Stimulated activated CD4-positive, alpha-beta T cell treated with anti-CD3 and anti-CD28 coated beads, Interleukin-12 subunit alpha, Interleukin-12 subunit beta, amount 100 ng/mL, for 48 hours (primary cell): Measurements from ENCODE around the gene PDGFB.

Experiments used
- DNase-seq, 3 donors: peaks; one replicate each; pipeline ENCODE4 v3.0.0-alpha.2; 2020; ENCODE audit warnings: low read depth in 2 of 3, low spot score in 1 of 3

PDGFB gene

DNA sequence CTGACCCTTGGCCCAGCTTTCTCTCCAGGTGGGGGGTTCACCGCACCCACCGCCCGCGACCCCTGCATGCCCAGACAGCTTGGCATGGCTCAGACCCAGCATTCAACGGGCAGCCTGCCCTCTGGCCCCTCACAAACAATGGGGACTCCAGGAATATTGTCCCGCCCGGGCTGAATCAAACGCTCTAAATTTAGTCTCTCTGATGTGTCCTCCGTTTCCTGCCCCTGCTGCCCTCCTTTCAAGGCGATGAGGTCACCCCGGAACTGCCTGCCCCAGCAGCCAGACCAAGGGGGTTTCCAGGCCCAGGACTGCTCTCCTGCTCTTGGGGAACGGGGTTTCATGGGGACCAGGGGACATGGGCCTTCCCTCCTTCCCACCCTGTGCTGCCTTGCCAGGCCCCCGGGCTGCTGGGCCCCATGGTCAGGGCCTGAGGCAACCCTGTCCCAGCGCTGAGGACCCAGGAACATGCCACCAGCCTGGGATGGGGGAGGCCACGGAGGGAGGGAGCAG is 10.1 kb upstream of the PDGFB start:
- peak in 1 of 3 donors; percentile 38 for DNase-seq

DNA sequence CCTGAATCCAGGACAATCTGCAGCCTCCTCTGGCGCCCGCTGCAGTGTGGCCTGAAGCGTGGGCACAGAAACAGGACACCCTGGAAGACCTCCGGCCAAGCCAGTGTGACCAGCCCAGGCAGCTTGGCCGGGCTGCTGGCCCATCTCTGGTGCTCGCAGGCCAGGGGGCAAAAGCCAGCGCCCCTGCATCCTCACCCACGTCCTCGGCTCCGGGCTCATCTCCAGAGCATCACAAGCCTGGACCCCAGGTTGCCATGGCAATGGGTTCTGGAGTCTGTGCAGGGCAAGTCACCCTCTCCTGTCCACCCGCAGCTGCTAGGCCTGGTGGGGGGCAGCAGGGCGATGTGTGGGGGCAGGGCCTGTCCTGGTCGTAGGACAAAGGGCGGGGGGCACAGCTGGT is 9.3 kb upstream of the PDGFB start:
- DNase-seq, result no peak

DNA sequence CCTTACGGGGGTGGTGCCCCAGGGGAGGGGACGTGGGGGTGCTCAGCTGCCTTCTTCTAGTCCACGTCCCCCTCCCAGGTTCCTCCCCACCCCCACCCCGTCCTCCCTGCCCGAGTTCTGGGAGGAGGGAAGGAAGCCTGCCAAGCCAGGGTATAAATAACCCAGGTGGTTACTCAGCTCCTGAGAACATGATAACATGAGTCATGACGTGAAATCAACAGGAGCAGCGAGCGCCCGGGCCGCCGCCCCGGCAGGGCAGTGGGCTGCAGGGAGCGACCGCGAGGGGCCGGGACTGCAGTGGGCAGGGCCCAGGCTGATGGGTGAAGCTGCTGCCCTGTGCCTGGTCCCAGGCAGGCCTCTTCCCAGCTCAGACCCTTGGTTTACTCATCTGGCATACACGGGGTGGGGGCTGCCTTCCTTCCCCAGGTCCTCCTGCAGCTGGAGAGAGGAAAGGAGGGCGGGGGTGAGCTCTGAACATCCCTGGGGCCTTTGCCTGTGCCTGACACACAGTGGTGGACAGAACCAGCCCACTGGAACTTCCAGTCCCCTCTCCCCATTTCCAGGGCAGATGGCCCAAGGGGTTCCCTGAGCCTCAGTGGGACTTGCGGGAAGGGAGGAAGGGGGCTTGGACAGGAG is 8.8 kb upstream of the PDGFB start:
- no peak for DNase-seq

DNA sequence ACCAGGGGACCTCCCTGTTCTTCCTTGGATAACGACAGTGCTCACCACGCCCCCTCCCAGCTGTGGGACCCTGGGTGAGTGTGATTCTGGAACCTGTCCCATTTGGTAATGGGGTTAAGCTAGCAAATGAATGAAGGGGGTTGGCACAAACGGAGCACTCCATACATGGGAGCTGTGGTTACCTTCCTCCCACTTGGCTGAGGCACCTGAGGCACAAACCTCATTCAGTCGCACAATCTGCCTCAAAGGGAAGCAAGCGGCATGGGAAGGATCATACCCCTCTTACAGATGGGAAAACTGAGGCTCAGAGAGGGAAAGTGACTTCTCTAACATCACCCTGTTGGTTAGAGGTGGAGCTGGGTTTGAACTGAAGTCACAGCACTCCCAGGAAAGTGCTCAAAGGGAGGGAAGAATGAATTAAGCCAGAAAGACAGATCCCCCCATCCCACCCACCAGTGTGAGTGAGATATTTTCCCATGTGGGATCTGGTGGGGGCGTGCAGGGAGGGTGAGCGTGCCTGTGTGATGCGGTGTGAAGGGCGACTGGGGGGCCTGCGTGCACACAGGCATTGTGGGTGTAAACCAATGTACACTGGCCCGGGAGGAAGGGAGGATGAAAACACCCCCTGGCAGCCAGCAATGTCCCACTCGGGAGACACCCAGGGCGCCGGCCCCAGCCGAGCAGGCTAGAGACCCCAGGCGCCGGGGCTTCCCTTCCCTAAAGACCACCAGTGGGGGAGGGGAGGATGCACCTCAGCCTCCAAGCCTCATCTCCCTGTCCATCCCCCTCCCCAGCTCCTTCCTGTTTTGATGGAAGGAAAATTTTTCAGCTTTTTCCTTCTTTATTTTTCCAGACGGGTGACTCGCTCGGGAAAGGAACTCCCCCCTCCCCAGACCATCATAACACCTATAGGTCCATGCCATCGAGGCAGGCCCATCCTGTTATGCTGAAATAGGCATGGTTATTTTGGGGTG is 8.0 kb upstream of the PDGFB start:
- DNase-seq, result no peak

DNA sequence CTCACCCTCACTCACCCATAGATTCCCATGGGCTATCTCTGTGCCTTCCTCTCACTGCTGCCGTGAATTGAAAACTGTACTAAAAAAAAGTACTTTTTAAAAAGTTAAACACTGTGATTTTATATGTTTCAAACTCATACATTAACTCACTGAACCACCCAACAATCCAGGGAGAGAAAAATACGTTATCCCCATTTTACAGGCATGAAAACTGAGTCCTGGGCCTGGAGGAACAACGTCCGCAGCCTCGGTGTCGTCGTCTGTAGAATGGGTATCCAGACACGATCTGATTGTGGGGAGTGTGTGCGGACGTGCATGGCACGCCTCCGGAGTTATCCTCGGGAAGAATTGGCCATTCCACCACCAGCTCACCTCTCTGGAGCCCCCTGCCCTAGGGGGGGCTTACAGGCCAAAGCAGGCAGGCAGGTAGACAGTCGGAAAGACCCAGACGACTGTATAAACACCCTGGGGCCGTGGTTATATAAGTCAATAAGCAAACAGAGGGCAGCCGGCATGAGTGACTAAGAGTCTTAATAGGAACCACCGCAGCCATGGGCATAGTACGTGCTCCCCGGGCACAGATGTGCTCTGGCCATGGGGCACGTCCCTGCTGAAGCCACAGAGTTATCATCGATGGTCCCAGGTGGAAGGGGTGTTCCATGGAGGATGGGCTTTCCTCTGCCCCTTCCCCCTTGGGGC is 7.1 kb upstream of the PDGFB start:
- DNase-seq, result no peak

DNA sequence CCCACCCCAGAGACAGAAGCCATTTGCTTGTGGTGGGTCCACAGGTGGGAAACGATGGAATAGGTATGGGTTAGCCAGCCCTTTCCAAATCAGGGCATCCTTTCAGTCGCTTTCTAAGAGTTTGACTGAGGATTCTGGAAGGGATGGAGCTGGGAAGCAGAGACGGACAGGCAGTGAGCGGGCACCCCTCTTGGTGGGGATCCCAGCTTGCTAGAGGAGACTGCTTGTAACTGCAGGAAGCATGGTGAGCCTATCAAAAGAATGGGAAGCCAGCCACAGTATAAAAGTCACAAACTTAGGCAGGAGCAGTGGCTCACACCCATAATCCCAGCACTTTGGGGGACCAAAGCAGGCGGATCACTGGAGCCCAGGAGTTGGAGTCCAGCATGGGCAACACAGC is 6.1 kb upstream of the PDGFB start:
- DNase-seq, result no peak

DNA sequence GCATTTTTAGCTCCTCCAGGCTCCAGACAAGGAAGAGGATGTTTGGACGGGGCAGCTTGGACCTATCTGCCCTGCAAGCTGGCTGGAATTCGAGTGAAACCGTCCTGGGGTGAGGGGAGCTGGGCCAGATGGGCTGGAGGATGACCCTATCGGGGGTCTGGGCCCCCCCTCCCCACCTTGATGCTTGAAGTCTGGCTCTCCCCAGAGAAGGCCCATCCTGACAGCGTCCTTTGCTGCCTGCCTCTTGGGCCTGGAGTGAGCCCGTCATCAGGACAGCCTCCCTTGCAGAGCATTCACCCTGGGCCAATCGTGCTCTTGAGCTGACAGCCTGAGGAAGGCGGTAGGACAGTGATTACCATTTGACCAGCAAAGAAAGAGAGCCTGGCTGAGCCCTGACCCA is 5.3 kb upstream of the PDGFB start:
- no peak for DNase-seq

DNA sequence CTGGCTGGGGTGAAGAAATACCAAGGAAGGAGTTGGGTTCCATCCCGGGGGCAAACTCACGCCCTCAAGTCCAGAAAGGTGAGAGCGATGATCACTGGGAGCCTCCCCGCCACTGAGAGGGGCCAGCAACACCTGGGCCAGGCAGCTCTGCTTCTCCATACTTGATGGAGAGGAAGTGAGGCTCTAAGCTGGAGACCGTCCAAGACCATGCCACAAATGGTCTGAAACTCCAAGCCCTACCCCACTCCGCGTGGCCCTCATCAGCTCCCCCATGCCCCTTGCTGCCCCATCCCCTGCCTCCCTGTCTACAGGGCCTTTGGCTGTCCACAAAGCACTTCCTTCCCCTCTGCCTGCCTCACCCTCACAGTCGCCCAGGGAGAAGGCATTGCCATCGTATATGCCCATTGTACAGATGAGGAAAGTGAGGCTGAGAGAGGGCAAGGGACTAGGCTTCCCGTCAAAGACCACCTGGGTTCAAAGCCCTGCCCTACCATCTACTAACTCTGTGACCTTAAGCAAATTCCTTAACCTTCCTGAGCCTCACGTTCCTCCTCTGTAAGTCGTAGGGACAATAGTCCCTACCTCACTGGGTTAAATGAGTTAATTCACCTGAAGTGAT is 4.4 kb upstream of the PDGFB start:
- DNase-seq, result no peak

DNA sequence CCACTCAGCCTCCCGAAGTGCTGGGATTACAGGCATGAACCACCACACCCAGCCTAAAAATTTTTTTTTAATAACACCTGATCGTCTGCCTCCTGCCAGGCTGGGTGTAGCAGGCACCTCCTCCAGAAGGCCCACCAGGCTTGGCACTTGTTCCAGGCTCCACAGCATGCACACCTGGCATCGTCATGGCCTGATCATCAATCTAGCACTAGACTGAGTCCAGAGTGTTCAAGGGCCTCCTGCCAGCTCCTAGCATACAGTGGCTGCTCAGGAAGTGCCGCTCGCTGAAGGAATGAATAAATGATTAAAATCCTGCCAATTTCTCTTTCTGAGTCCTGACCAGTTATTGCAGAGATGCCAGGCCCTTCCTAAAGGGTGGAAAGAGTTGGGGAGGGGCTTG is 3.5 kb upstream of the PDGFB start:
- DNase-seq, result no peak

DNA sequence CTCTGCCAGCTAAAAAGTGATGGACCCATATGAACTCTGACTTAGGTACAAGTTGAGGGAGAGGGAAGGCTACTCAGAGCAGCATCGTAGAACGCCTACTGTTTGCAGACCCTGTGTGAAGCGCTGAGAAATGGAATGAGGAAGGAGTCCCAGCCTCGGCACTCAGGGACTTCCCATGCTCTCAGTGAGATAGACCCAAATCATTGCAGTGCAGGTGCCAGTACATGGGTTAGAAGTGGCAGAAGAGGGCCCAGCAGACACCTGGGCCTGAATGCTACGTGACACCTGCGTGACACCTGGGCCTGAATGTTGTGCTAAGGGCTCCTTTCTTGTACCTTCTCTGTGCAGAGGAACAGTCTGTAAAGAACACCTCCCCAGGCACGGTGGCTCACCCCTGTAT is 2.6 kb upstream of the PDGFB start:
- DNase-seq, result no peak

DNA sequence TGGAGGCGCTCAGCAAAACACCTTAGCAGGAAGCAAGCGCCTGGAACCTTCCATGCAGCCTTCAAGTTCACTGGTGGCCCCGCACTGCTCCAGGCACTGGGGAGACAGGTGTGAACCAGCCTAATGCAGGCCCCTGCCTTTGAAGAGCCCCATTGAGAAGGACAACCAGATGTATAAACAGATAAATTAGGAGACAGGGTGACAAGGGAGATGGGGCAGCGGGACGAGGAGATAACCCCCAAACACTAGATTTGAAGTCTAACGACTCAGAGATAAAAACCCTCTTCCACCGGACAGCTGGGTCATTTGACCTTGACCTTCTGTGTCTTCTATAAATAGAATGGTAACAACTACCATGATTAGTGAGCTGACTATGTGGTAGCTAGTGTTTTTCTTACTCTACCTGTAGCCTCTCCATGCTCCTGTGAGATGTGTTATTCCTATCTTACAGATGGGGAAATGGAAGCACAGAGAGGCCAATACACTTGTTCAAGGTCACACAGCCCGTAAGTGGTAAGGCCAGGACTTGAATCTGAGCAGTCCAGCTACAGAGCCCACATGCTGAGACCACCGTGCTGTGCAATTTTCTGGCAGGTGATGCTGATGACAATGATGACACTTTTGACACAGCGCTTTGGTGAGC is 2.0 kb upstream of the PDGFB start:
- no peak for DNase-seq

DNA sequence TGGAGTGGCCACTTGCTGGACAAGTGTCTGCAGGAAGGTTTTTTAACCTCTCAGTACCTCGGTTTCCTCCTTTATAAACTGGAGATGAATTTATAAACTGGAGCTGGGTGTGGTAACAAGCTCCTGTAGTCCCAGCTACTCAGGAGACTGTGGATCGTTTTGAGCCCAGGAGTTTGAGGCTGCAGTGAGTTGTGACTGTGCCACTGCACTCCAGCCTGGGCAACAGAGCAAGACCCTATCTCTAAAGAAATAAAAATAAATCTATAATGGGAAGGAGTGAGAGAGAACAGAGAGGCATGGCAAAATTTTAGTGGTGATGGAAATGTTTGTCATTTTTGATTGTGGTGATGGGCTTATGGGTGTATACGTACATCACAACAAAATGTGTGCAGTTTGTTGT is 1.4 kb upstream of the PDGFB start:
- DNase-seq, result no peak

DNA sequence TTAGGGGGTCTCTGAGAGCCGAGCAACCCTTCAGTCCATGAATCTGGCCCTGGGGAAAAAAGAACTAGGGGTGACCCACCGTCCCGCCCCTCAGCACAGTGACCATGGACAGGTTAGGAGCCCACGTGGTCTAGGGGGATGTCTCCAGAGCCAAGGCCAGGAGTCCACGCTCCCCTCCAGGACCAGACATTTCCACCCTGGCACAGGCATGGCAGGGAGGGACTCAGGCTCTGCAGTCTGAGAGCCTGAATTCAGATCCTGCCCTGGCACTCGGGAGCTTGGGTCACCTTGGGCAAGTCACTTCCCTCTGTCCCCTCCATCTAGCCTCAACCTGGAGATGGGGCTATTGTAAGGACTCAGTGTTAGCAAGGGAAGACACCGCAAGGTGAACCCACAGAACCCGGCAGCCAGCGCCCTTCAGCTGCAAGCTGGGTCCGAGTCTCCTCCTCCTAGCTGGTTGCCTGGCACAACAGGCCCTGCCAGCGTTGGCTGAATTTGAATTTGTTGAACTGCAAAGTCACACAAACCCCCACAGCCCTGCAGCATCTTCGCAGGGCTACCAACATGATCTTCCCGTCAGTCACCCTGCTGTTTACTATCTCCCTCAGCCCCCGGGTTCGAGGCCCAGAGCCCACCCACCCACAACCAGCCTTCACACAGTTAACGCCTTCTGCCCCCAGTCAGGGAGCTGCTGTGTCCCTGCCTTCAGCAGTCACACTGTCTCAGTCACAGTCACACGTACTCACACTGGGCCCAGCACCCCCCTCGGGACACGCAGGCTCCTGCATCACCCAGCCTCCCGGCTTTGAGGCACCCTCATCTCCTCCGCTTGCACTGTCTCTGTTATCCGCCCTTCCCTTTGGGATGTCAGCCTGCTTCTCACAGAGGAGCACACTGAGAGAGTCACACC is 603 bp upstream of the PDGFB start:
- DNase-seq, result no peak

DNA sequence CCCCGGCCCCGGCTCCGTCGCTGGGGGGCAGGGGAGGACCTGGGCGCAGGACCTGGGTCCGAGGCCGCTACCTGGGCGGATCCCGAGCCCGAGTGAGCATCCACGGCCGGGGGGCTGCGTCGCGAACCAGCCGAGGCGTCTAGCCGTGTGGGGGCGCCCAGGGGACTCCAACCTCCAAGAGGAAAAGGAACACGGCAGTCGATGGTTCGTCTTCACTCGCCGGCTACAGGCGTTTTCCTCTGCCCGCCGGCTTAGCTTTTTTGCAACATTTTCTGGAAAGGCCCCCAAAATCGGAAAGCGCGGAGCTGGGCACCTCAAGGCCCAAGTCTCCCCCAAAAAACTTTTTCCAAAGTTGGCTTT is 666 bp downstream of the PDGFB start:
- DNase-seq, result no peak

DNA sequence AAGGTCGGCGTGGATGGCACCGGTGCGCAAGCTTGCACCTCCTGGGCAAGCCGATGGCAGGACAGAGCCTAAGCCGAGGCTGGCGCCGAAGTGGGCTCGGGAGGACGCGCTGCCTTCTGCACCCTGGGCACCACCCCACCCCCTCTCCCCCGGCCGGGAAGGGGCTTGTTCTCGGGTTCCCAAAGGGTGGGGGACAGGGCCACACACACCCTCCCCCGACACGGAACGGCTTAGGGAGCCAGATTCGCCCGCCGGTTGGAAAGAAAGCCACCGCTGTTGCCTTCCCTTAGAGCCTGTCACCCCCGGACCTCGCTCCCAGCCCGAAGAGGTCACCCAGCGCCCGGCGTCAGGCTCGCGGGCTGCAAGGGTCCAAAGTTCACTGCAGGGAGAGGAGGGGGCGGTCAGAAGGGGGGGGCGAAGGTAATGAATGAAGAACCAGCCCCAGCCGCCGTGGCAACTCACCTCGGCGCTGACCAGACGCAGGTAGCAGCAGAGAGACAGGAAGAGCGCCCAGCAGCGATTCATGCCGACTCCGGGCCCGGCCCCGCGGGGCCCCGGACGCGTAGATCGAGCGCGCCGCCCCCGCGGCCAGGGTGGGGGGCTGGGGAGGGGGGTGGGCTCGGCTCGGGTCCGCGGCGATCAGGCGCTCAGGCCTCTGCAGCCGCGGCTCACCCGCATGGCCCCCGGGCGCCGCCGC is 1.2 kb downstream of the PDGFB start:
- DNase-seq, result no peak

DNA sequence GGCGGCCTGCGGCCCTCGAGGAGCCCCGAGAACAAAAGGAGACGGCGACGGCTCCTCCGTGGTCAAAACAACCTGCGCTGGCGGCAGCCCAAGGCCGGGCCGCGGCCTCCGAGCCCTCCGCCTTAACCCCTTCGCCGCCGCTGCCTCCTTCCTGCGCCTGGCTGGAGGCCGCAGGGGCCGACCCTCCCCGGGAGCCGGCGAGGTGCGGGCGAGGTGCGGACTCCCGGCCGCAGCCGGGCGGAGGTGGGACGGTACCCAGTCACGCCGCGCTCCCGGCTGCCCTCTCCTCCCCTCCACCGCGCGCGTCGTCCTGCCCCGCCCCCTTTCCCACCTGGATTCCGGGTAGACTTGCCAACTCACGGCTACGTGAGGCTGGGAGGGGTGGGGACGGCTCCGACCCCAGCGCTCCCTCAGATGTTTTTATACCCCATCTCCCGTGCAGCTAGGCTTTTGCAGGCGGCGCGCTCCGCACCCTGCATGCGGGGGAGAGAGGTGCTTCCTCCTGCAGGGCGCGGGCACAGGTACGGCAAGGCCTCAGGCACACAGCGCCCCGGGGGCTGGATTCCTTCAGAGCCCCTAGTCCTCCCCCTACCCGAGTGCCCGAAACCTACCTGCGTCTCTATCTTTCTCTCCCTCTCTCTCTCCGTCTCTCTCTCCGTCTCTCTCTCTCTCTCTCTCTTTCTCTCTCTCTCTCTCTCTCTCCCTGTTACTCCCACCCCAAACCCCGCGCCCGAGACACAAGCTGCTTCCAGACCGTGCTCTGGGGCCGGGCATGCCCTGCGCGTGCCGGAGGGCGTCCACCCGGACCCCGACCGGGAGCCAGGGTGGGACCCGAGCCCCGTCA is 2.0 kb downstream of the PDGFB start:
- DNase-seq, result no peak

DNA sequence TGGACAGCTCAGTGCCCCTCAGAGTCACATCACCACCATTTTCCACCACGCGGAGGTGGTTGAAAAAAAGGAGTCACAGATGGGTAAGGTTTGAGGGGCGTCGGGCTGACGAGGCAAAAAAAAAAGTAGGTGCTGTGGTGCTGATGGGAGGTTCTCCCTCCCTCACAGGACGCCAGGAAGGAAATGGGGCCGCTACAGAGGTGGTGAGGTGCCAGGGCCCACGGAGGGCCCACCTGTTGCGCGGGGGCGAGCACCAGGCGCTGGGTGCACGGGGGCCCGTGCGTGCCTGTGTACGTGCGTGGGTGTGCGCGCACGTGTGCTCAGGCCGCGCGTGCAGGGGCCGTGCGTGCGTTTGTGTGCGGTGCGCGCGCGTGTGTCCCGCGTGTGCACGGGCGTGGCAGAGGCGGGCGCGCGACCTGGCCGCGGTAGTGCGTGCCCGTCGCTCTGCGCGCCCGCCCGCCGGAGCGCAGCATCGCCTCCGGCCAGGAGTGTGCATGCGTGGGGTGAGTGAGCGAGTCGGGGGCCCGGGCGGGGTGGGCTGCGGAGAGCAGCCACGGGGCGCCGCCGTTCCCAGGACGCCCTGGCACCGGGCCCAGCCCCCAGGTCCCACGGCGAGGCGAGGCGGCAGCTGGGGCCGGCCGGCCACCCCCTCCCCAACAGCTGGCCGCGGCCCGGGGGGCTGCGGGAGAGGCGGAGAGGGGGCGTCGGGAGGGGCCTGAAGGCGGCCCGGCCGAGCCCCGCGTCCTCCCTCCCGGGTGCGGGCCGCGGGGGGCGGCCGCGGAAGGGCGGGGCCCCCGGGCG is 2.8 kb downstream of the PDGFB start:
- DNase-seq, result no peak
